T-helper 1 cell treated with Interleukin-12 subunit alpha and Interleukin-12 subunit beta and Interleukin-4 antibody, amounts not matched to agents 30 ng/mL and 1 ng/mL, for 36 hours (primary cell): Measurements from ENCODE around the gene UBTD2. TPM values are rescaled to one million over a fixed set of nuclear protein-coding genes. Genes with fewer than 3 reads are reported as not detected.
"Not testable (repeated sequence)": the region's sequence is repeated elsewhere in the genome, so short reads cannot be mapped to it uniquely, and the experiment has no call there.

Experiments
- intact Hi-C: fragments of 100-400 bp; cut with micrococcal nuclease; formaldehyde crosslinking; loops from one replicate; pipeline ENCODE4 v1.15.1; 2024
- total RNA-seq: library from RNA; stranded (reverse); gene quantifications from 2 replicates; pipeline ENCODE4 v1.2.3, GENCODE V29; 2022

UBTD2 gene
- total RNA-seq, 1 donor from 2014 or later = 6.4 TPM

GRCh38 chr5:172255444-172255843 lies 28.1 kb downstream of the UBTD2 start:
- intact Hi-C loops = no loop called here

DNA sequence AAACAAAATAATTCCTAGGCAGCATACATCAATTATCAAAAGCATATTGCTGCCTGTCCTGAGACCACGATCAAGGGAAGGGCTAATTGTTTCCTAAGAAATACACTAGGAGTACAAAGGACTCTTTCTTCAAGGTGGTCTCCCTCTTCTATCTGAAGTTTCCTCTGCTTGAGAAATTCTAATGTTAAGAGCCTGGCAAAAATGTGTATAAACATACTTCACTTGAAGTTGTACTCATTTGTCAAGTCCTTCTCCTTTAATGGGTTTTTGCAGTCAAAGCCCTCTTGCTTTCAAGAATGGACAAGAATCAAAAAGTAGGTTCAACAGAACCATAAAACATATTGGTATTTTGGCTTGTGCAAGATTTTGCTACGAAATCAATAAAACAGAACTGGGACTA lies 31.1 kb downstream of the UBTD2 start:
- intact Hi-C loops = no loop called here

GRCh38 chr5:172251419-172251818 lies 32.1 kb downstream of the UBTD2 start:
- intact Hi-C loops = no loop called here

DNA sequence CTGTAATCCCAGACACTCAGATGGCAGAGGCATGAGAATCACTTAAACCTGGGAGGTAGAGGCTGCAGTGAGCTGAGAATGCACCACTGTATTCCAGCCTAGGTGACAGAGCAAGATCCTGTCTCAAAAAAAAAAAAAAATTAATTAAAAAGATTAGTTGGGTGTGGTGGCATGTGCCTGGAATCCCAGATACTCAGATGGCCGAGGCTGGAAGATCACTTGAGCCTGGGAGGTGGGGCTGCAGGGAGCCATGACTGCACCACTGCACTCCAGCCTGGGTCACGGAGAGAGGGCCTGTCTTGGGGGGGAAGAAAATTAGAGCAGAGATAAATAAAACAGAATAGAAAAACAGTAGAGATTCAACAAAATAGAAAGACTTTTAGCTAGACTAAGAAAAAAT lies 34.9 kb downstream of the UBTD2 start:
- intact Hi-C loops = no loop called here

DNA sequence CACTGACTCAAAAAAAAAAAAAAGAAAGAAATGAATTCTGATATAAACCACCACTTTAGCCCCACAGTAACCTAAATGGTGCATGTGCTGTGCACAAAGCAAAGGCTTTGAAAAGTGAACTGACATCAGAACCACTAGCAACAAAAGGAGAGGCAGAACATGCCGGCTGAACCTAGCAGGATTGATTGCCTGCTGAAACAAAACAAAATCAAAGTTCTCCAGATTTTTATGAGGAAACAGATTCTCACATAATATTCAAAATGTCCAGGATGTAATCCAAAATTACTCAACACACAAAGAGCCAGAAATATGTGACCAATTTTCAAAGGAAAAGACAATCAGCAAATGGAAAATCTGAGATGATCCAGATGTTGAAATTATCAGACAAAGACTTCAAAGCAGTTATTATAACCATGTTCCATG lies 37.9 kb downstream of the UBTD2 start:
- intact Hi-C loops = no loop called here

GRCh38 chr5:172245046-172245445 lies 38.5 kb downstream of the UBTD2 start:
- intact Hi-C loops = no loop called here

- intact Hi-C loops = no loop called here
These were observed 40.3 kb downstream of the UBTD2 start for GRCh38 chr5:172243302-172243701.

- intact Hi-C loops = loop anchor here (5.0 kb wide), 1 partner anchor 44 kb away; the partner anchor contains the start of gene UBTD2
These were observed 45.2 kb downstream of the UBTD2 start for GRCh38 chr5:172238334-172238733.

DNA sequence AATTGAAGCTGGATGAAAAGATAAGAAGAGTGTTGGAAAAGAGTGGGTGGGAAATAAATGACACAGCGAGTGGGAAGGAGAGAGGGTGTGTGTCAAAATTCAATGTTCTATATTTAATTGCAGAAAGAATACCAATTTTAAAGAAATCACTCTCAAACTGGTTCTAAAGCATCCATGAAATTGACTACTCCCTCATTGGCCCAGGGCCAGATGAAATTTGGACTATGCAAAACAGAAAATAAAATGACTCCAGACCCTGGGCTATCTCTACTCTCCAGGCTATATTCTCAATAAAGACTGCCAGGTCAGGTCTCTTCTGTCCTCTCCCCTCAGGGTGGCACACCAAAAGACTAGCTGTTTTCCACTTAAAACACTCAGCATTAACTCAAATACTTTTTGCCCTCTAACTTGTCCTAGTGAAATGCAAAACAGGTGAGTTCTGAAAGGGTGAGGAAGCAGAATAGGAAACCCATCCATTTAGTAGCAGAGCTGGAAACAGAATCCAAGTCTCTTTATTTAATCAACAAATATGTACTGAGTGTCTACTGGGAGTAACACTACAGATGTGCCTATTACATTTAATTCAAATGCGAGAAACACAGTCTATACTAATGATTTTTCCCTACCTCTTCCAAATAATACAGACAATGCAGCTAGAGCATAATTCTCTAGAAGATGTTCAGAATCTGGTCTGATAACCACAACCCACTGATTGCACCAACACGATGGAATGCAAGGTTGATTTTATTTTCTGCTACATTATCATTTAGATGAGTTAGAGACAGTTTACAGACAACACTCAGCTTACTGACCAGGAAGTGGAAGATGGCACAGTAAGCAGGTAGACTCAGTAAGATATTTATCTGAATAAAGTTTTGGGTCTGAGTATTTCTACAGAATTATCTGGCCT lies 47.5 kb downstream of the UBTD2 start:
- intact Hi-C loops = loop anchor here (5.0 kb wide), 1 partner anchor 46 kb away; the partner anchor contains the start of gene UBTD2

DNA sequence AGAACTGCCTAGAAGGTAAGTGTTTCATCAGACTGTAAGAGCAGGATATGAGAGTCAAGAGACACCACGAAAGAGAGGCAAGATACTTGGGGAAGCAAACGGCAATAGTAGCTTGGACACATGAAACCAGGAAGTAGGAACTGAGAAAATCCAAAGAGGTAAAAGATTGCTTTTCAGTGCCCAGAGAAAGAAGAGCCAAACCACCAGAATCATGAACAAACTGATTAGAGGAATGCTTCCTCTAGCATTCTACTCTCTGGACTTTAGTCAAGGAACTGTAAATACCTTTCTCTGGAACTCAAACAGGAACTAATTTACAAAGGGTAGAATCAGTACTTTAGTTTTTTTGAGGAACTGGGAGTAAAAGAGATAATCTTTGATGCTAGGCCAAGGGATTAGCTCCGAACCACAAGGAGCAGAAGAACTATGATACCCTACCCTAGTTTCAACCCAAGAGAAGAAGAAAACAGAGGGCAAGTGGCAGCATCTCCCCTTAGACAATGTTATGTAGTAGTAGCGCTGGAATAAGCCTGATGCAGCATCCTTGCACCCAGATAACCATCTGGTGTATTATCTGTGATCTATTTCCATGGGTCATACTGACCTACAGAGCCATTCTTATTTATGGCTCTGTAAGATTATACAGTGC lies 48.3 kb downstream of the UBTD2 start:
- intact Hi-C loops = loop anchor here (5.0 kb wide), 1 partner anchor 47 kb away; the partner anchor contains the start of gene UBTD2

DNA sequence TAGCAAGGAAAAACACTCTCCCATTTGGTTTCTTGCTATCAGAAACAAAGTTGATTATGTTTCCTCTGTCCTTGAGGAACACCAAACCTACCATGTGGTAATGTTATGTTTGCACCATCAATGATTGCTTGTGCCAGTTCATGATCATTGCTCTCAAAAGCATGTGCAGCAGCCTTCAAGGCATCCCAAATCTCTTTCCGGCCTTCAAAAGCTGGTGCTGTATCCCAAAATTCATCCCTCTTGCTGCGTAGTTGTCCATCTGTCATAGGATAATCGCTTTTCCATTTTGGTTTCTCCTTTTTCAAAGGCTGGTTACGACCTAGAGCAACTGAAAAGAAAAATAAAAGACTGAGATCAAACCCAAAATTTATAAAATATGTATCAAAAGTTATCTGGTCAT lies 49.5 kb downstream of the UBTD2 start:
- intact Hi-C loops = no loop called here

- intact Hi-C loops = no loop called here
These were observed 53.7 kb downstream of the UBTD2 start for GRCh38 chr5:172229904-172230303.

- intact Hi-C loops = loop anchor here (5.0 kb wide), 2 partner anchors 53 to 57 kb away; partner anchors contain the start of gene UBTD2
These were observed 58.6 kb downstream of the UBTD2 start for GRCh38 chr5:172224996-172225395.

DNA sequence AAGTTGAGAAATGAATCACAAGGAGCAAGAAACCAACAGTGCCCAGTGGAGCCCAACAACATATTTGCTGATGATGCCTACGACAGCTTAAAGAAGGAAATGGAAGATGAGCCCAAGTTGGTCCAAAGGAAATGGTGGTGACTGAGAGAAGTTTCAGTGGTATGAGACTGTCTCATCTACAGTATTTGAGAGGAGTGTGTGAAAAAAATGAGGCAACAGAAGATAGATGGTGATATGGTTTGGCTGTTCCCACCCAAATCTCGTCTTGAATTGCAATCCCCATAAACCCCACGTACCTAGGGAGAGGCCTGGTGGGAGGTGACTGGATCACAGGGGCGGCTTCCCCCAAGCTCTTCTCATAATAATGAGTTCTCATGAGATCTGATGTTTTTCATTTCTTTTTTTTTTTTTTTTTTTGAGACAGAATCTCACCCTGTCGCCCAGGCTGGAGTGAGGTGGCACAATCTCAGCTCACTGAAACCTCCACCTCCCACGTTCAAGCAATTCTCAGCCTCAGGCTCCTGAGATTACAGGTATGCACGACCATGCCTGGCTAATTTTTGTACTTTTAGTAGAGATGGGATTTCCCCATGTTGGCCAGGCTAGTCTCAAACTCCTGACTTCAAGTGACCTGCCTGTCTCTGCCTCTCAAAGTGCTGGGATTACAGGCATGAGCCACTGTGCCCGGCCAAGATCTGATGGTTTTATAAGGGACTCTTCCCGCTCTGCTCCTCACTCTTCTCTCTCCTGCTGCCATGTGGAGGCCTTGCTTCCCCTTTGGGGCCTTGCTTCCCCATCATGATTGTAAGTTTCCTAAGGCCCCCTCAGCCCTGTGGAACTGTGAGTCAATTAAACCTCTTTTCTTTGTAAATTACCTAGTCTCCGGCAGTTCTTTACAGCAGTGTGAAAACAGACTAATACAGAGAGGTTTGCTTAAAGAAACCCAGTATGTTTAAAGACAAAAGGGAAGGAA lies 59.4 kb downstream of the UBTD2 start:
- intact Hi-C loops = loop anchor here (5.0 kb wide), 2 partner anchors 52 to 58 kb away; partner anchors contain the start of gene UBTD2

- intact Hi-C loops = no loop called here
These were observed 64.3 kb downstream of the UBTD2 start for GRCh38 chr5:172219296-172219695.

GRCh38 chr5:172216345-172216744 lies 67.2 kb downstream of the UBTD2 start:
- intact Hi-C loops = no loop called here

- intact Hi-C loops = no loop called here
These were observed 70.4 kb downstream of the UBTD2 start for GRCh38 chr5:172213126-172213525.

DNA sequence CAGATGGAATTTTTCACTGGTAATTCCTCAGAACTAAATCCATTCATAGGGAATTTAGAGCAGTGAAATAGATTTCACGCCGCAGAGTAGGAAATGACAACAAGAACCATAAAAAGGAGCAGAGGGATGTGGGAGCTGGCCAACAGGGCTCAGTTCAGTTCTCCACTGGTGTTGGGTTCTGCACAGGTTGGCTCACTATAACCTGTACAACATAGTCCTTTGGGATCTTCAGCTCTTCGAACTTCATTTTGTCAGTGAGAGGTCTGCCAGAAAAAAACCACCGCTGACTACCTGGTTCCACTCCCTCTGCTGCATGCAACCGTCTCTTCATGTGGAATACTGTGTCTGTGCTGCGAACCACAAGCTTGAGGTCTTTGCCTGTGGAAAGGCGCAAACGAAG lies 71.9 kb downstream of the UBTD2 start:
- intact Hi-C loops = no loop called here

DNA sequence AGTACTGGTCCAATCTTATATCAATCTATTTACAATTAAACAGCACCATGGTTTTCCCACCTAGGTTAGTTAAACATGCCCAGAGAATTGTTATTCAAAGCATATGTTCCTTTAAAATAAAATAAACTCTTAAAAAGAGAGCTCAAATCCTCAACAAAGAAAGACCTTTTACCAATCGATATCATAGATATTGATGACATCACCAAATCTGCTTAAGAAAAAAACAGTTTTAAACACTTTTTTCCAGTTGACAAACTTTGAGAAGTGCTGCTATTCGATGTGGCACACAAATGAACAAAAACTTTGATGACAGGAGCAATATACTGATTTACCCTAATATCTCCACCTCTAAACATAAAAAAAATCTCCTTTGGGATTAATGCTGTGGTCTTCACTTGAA lies 73.8 kb downstream of the UBTD2 start:
- intact Hi-C loops = no loop called here

- intact Hi-C loops = no loop called here
These were observed 76.1 kb downstream of the UBTD2 start for GRCh38 chr5:172207511-172207910.

GRCh38 chr5:172205984-172206383 lies 77.6 kb downstream of the UBTD2 start:
- intact Hi-C loops = not testable (repeated sequence)
